ENCODE data around the gene TRAF7.

The TRAF7 gene

GRCh38 chr16:2205104-2205966, 49.8 kb downstream of the TRAF7 start, which contains the start of gene MLST8:
TSS of gene MLST8 (plus strand) at chr16:2205454. CDS start at chr16:2206086, 632 bp downstream.
- DNase-seq: peak; percentile 69

GRCh38 chr16:2205967-2206313, 50.4 kb downstream of the TRAF7 start:
- DNase-seq: no peak

GRCh38 chr16:2206420-2206779, 50.8 kb downstream of the TRAF7 start:
- no peak for DNase-seq

GRCh38 chr16:2206780-2207433, 51.3 kb downstream of the TRAF7 start:
- no peak for DNase-seq

- no peak for DNase-seq
These were observed 52.3 kb downstream of the TRAF7 start for GRCh38 chr16:2207872-2208271.

GRCh38 chr16:2208308-2208707, 52.7 kb downstream of the TRAF7 start:
- no peak for DNase-seq

- DNase-seq: no peak
These were observed 53.2 kb downstream of the TRAF7 start for GRCh38 chr16:2208772-2209171.

GRCh38 chr16:2209258-2210008, 53.9 kb downstream of the TRAF7 start:
- no peak for DNase-seq

GRCh38 chr16:2210009-2210332, 54.4 kb downstream of the TRAF7 start:
- DNase-seq: no peak

GRCh38 chr16:2210386-2211365, 55.1 kb downstream of the TRAF7 start, which contains the start of gene BRICD5:
TSS of gene BRICD5 (minus strand) at chr16:2210863. CDS start at chr16:2210833, 30 bp downstream.
- DNase-seq: no peak

GRCh38 chr16:2211923-2212347, 56.4 kb downstream of the TRAF7 start:
- DNase-seq: no peak

- no peak for DNase-seq
These were observed 57.1 kb downstream of the TRAF7 start for GRCh38 chr16:2212362-2213324.

- no peak for DNase-seq
These were observed 58.5 kb downstream of the TRAF7 start for GRCh38 chr16:2213817-2214718.

GRCh38 chr16:2214719-2214968, 59.1 kb downstream of the TRAF7 start, which contains the start of gene PGP:
TSS of gene PGP (minus strand) at chr16:2214840. CDS start at chr16:2214777, 63 bp downstream.
- DNase-seq: no peak

GRCh38 chr16:2216330-2216729, 60.7 kb downstream of the TRAF7 start:
- DNase-seq: no peak

GRCh38 chr16:2223221-2223941, 67.8 kb downstream of the TRAF7 start, which contains the start of gene E4F1:
TSS of gene E4F1 (plus strand) at chr16:2223591. CDS start at chr16:2223614, 23 bp downstream.
- DNase-seq: peak; percentile 91

GRCh38 chr16:2223942-2224486, 68.4 kb downstream of the TRAF7 start:
- no peak for DNase-seq

- DNase-seq: no peak
These were observed 70.7 kb downstream of the TRAF7 start for GRCh38 chr16:2226245-2226793.

- DNase-seq: no peak
These were observed 71.3 kb downstream of the TRAF7 start for GRCh38 chr16:2226918-2227317.
